ENCODE results near the gene RBMS3.
"Not testable (repeated sequence)": the region's sequence is repeated elsewhere in the genome, so short reads cannot be mapped to it uniquely, and the experiment has no call there.

RBMS3 gene

DNA sequence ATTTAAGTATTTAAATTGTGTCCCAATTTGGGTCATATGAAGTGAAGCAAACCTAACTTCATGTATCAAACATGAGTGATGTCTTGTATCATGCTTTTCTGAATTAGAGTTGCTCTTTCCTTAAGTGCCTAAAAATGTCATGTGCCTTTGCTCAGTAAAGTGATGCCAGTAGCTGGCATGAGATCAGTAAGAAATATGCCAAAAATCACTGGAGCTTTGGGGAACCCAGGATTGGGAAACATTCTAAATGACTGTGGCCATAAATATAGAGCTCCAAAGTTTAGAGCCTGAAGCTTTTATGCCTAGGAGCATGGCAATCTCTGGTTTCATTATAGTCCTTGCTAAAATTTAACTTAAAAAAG, 33.8 kb downstream of the RBMS3 start:
- Mint-ChIP-seq H3K27ac (no peak overlapping the region), H3K4me1 (no peaks in the 10 kb centered on the region)

DNA sequence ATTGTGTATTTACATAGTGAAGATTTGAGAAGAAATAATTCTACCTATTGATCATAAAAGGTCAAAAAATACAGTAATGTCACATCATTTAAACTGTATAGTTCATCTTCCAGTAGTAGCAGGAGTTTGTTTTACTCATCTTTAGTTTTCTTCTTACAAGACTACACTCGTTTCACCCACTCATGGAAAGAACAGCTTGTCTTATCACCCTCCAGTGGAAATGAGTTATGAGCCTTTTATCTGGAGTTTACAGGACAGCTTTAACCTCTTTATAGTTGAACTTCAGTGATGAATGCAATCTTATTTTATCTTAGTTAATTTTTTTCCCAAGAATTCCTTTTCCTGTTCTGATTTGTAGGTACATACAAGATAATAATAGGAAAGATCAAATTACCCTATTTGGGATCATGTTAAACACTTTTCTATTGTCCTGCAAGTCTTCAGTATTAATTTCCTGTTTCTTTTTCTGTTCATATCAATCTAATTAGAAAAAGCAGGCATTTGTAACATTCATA, 36.8 kb downstream of the RBMS3 start:
- Mint-ChIP-seq H3K9me3 (no peaks in the 10 kb centered on the region), H3K4me1 (no peaks in the 10 kb centered on the region), H3K27ac (no peak overlapping the region), H3K36me3 (no peaks in the 10 kb centered on the region), H3K27me3 (no peaks in the 10 kb centered on the region), H3K4me3 (no peak overlapping the region)
- no peak for ATAC-seq

More for the DNA sequence above, 33.8 kb downstream of the RBMS3 start:
- no peak for ATAC-seq
- Mint-ChIP-seq H3K4me3 (no peak overlapping the region), H3K36me3 (no peaks in the 10 kb centered on the region), H3K27me3 (no peaks in the 10 kb centered on the region), H3K9me3 (peaks cover 3% of the 10 kb centered on the region)

DNA sequence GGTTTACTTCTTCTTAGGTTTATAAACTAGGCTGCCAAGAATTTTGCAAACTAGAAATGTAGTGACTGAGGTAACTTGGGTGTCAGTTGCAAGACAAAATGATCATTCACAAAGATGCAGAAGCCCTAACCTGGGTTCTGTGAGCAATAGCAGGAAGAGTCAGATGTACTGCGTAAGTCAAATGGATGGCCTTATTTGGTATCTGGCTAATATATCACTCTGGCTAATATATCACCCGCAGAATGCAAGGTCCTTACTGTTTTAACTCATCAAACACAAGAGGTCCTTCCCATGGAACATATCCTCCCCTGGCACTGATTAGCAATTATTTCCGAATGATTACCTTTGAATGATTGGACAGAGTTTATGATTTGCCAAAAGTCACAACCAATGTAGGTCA, 37.4 kb downstream of the RBMS3 start:
- no peak overlapping the region for H3K4me3 Mint-ChIP-seq
- H3K9me3 Mint-ChIP-seq = no peaks in the 10 kb centered on the region

DNA sequence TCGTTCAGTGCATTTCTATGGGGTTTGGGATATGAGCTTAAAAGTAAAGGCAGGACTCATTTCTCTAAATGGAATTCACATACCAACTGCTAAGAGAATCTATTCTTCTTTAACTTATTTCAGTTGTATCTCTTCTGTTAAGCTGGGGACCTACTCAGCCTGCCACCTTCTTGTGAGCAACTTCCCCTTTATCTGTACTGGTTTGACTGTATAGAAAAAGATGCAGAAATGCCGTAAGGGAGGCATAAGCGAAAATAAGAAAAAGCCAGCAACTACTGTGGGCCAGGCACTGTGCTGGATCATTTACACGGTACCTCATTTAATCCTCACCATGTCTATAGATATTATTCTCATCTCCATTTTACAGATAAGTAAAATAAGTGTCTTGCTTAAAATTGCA, 38.4 kb downstream of the RBMS3 start:
- ATAC-seq = no peak
- Mint-ChIP-seq H3K4me3 (no peak overlapping the region), H3K27ac (no peak overlapping the region)

More for the DNA sequence above, 37.4 kb downstream of the RBMS3 start:
- ATAC-seq = no peak
- H3K4me1 Mint-ChIP-seq = no peaks in the 10 kb centered on the region
- no peaks in the 10 kb centered on the region for H3K27me3 Mint-ChIP-seq
- no peaks in the 10 kb centered on the region for H3K36me3 Mint-ChIP-seq
- H3K27ac Mint-ChIP-seq = no peak overlapping the region

DNA sequence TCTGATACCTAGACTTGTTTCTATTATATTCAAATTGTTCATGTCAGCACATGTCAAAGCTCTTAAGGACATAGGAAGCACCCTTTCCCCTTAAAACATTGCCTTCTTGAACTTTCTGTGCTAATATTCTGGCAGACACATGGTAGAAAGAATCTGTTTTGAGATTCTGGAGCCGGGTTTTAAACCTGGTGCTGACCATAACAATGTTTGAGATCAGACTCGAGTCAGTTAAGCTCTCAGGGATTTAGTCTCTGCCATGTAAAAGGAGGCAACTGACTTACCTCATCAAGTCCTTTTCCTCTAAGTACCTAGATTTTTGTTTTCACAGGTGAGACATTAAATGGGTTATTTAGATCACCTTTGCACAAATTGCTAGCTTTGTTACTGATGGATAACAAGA, 38.9 kb downstream of the RBMS3 start:
- Mint-ChIP-seq H3K27me3 (no peaks in the 10 kb centered on the region), H3K9me3 (peaks cover 4% of the 10 kb centered on the region), H3K4me1 (peaks cover 8% of the 10 kb centered on the region), H3K27ac (no peak overlapping the region), H3K4me3 (no peak overlapping the region), H3K36me3 (no peaks in the 10 kb centered on the region)
- no peak for ATAC-seq

More for the DNA sequence above, 38.4 kb downstream of the RBMS3 start:
- H3K4me1 Mint-ChIP-seq = peaks cover 3% of the 10 kb centered on the region
- H3K9me3 Mint-ChIP-seq = no peaks in the 10 kb centered on the region
- H3K36me3 Mint-ChIP-seq = no peaks in the 10 kb centered on the region
- H3K27me3 Mint-ChIP-seq = no peaks in the 10 kb centered on the region

DNA sequence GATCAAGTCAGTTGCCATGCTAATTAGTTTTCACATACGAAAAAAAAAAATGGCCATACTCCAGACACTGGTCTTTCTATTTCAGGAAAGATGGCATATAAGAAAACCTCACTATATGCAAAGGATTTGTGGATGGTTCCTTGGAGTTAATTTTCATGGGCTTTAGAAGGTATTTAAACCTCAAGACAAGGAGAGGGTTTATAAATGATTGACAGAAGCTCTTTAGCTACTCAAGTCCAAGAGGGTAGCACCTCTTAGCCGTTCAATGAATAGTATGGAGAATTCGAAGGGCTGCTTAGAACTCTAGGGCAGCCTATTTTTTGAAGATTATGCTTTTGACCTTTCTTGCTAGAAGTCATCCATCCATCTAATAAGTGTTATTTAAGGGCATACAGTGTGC, 41.7 kb downstream of the RBMS3 start:
- Mint-ChIP-seq H3K27ac (no peak overlapping the region), H3K4me3 (no peak overlapping the region), H3K9me3 (peaks cover 7% of the 10 kb centered on the region), H3K27me3 (no peaks in the 10 kb centered on the region), H3K4me1 (peaks cover 11% of the 10 kb centered on the region), H3K36me3 (no peaks in the 10 kb centered on the region)
- no peak for ATAC-seq

DNA sequence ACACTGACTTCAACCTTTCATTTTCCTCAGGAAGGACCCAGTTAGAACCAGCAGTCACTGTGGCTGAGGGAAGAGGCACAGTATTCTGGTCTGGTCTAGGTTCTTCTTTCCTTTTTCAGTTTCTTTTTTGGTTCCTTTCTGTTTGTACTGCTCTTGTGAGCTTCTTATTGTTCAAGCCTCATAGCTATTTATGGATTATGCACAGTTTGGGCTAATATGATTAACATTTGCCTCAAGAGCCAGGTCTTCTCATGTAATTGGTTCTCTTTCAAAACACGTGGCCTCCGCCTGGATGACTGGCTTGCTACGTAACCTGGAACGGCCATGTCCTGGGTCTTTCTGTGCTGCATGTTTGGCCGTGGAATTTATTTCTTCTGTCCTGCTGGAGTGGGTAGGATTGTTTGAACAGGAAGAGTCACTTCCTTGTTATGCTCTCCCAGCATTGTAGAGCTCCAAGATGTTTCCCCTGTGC, 43.3 kb downstream of the RBMS3 start:
- peak overlapping the region; percentile 10 for H3K4me3 Mint-ChIP-seq
- no peak overlapping the region for H3K27ac Mint-ChIP-seq
- H3K27me3 Mint-ChIP-seq = no peaks in the 10 kb centered on the region
- no peaks in the 10 kb centered on the region for H3K36me3 Mint-ChIP-seq
- H3K4me1 Mint-ChIP-seq = peaks cover 11% of the 10 kb centered on the region
- H3K9me3 Mint-ChIP-seq = peaks cover 7% of the 10 kb centered on the region
- ATAC-seq = peak; percentile 41

DNA sequence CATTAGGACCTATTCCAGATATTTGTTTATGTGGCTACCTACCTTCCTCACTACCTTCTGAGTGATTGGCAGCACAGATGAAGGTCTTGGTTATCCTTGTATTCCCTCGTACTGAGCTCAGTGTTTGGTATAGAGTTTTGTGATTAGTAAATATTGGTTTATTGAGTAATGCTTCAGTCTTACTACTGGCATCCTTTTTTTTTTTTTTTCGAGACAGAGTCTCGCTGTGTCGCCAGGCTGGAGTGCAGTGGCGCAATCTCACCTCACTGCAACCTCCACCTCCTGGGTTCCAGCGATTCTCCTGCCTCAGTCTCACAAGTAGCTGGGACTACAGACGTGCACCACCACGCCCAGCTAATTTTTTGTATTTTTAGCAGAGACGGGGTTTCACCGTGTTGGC, 45.7 kb downstream of the RBMS3 start:
- not testable (repeated sequence) for H3K27ac Mint-ChIP-seq, H3K4me3 Mint-ChIP-seq, H3K36me3 Mint-ChIP-seq, H3K9me3 Mint-ChIP-seq, ATAC-seq, H3K27me3 Mint-ChIP-seq
- peaks cover 11% of the 10 kb centered on the region for H3K4me1 Mint-ChIP-seq

DNA sequence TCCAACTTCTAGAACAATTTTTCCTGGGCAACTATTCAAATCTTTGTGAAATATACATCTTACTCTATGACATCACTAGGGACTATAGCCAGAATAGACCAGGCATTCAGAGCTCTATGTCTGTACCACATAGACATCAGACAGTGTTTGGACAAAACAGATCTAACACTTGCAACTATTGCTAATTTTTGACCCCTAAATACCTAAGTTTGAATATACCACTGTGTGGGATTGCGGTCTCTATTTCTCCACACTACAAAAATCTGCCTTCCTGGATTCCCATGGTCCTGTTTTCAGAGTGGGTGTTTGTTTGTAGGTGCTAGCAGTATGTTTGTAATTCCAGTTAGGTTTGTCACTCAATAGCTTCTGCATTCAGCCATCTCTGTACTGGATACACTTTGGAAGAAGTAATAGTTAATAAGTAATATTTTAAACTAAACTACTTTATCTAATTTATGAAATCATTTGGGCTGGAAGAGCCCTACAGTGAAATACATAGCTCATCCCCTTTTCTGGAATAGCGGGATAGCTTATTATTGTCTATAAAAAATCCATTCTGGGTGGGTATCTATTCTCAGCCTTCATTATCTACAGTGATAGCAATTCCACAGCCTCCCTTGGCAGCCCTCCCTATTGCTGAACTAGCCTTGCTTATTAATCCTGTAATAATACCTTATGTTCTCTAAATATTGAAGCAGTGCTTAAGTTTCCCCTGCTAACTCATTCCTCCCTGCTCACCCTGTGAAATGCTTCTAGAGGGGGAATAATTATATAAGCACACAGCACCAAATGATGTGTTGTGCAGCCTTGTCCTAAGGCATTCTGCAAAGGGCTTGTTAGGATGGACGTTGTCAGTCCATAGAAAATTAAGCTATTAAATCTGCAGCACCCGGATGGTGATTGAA, 49.4 kb downstream of the RBMS3 start:
- Mint-ChIP-seq H3K36me3 (no peaks in the 10 kb centered on the region), H3K4me1 (no peaks in the 10 kb centered on the region), H3K27me3 (no peaks in the 10 kb centered on the region), H3K27ac (no peak overlapping the region), H3K9me3 (peaks cover 3% of the 10 kb centered on the region), H3K4me3 (no peak overlapping the region)
- no peak for ATAC-seq

DNA sequence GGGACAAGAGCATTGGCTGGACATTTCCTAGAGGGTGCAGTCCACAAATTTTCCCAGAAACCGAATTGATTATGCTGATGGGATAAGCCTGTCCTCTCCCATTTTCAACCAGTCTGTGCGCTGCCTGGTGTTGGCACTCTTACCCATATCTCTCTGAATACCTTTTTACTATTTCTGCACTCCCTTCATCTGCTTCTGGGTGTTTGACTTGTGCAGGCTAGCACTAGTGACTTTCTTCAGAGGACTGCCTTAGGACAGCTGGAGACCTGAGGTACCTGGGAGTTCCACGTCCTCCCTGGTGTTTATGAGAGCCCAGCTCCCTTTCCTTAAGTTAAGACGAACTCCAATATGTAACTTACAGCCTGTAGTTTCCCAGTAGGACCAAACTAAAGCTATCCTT, 50.2 kb downstream of the RBMS3 start:
- no peak overlapping the region for H3K4me3 Mint-ChIP-seq
- no peaks in the 10 kb centered on the region for H3K36me3 Mint-ChIP-seq
- no peak overlapping the region for H3K27ac Mint-ChIP-seq
- no peaks in the 10 kb centered on the region for H3K27me3 Mint-ChIP-seq
- H3K4me1 Mint-ChIP-seq = no peaks in the 10 kb centered on the region
- H3K9me3 Mint-ChIP-seq = peaks cover 2% of the 10 kb centered on the region
- ATAC-seq = no peak

DNA sequence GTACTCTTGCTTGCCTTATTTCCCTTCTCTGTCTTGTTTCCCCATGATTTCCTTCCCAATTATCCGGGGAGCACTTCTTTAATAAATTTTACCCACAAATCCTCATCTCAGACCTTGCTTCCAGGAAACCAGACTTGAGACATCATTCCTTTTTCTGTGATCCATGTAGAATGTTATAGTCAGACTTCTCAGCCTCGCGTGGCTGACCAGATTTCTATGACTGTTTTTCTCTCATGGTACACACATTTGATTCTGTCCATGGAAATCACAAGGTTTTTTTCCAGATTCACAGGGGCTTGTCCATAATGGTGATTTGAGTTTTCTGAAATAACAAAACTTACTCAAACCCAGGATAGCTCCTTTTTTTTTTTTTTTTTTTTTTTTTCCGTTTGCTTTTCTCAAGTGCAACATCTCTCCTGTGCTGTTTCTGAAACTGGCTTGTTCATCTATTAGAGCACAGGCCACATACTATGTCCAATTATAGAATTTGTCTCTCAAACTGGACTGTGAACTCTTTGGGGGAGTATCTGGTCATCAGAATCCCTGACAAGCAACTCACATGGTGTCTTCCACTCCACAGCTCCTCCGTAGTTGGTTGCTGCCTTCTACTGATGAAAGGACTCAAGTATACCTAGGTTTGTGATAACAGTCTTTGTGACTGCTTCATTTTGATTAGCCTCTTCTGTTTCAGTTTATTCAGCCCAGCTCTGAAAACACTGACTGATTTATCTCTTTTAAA, 50.8 kb downstream of the RBMS3 start:
- no peak for ATAC-seq
- Mint-ChIP-seq H3K36me3 (no peaks in the 10 kb centered on the region), H3K27ac (no peak overlapping the region), H3K4me1 (no peaks in the 10 kb centered on the region), H3K4me3 (no peak overlapping the region), H3K27me3 (no peaks in the 10 kb centered on the region), H3K9me3 (no peaks in the 10 kb centered on the region)

DNA sequence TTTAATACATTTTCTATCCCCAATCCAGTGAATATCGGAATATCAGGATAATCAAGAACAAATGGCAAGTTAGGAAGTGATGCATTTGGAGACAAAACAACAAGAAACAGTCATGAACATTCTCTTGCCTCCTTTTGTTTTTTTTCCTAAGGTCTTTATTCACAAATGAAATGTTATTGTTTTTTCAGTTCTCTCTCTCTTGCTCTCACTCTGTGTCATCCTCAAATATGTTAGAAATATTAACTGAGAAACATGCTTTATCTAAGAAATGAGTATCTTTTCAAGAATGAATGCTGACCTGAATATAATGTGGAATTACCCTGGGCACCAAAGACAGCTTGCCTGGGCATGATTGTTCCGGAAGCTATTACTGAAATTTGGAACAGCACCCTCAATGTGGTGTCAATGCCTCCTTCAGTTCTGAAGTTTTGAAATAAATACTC, 51.3 kb downstream of the RBMS3 start:
- no peak overlapping the region for H3K4me3 Mint-ChIP-seq
- H3K27me3 Mint-ChIP-seq = no peaks in the 10 kb centered on the region
- H3K4me1 Mint-ChIP-seq = no peaks in the 10 kb centered on the region
- no peaks in the 10 kb centered on the region for H3K36me3 Mint-ChIP-seq
- H3K27ac Mint-ChIP-seq = no peak overlapping the region
- no peaks in the 10 kb centered on the region for H3K9me3 Mint-ChIP-seq
- no peak for ATAC-seq

DNA sequence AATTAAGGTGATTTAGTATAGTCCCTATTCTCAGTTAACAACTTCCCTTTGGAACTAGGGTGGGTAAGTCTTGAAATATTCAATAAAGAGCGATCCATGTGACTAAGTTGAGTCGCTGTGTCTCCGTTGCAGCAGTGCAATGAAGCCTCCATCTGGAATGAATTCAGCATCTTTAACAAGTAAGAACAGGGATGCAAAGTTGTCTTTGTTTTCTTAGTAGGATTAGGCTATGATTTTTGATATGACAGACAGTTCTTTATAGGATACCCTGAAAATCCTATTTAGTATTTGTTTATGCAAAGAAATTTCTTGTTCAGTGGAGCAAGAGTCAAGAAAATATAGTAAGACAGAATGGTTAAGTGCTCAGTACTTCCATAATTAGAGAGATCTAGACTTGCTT, 52.7 kb downstream of the RBMS3 start:
- no peaks in the 10 kb centered on the region for H3K36me3 Mint-ChIP-seq
- H3K4me1 Mint-ChIP-seq = no peaks in the 10 kb centered on the region
- no peaks in the 10 kb centered on the region for H3K27me3 Mint-ChIP-seq
- ATAC-seq = no peak
- H3K4me3 Mint-ChIP-seq = no peak overlapping the region
- no peak overlapping the region for H3K27ac Mint-ChIP-seq
- H3K9me3 Mint-ChIP-seq = no peaks in the 10 kb centered on the region

DNA sequence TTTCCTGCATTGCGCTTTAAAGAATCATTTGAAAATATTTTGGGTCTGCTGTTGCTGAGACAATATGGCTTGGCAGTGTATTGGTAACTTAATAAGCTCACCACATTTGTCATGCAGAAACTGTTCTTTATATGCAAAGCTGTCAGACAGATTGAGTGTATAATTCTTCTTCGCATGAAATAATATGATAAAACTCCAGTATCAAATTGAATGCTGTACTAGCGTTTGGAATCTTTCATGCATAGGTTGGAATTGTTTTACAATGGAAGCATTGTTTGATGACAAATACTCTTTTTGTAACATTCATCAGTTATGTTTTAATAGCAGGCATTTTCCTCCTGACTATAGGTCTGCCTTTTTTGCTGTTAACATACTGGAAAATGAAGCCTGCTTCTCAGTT, 53.8 kb downstream of the RBMS3 start:
- H3K4me3 Mint-ChIP-seq = no peak overlapping the region
- H3K36me3 Mint-ChIP-seq = no peaks in the 10 kb centered on the region
- H3K9me3 Mint-ChIP-seq = no peaks in the 10 kb centered on the region
- H3K27me3 Mint-ChIP-seq = no peaks in the 10 kb centered on the region
- H3K4me1 Mint-ChIP-seq = no peaks in the 10 kb centered on the region
- H3K27ac Mint-ChIP-seq = no peak overlapping the region
- ATAC-seq = no peak

DNA sequence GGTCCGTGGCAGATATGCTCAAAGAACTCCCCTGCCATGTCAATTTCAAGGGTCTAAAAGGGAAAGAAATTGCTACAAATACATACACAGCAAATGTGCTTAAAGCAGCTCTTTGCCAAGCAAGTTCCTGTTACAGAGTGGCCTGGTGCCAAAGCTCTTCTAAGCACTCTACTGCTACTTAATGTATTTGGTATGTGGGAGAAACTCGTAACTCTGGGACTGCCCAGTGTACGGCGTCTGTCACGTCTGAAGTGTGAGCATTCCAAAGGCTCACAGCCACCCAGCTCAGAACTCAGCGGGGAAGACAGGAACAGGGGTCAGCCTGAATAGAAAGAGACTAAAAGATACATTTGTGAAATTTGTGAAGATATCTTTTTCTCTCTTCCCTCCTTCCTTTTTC, 54.6 kb downstream of the RBMS3 start:
- H3K4me1 Mint-ChIP-seq = no peaks in the 10 kb centered on the region
- H3K36me3 Mint-ChIP-seq = no peaks in the 10 kb centered on the region
- no peaks in the 10 kb centered on the region for H3K27me3 Mint-ChIP-seq
- H3K27ac Mint-ChIP-seq = no peak overlapping the region
- no peak for ATAC-seq
- H3K9me3 Mint-ChIP-seq = no peaks in the 10 kb centered on the region
- H3K4me3 Mint-ChIP-seq = no peak overlapping the region

DNA sequence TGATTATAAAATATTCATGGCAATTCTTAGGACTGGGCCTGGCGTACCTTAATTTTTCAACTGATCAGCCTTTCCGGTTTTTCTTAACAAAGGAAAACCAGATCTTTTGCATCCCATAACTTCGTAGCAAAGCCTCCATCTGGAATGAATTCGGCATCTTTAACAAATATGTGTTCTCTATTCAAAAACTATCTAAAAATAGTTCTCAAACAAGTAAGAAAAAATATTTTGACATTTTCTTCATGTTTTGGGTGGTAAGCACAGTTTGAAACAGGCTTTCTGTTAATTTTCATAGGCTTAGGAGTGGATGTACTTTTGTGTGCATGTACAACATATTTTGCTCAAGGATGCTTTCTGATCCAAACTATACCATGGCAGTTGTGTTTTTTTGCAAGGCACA, 55.1 kb downstream of the RBMS3 start:
- no peak overlapping the region for H3K4me3 Mint-ChIP-seq
- no peaks in the 10 kb centered on the region for H3K9me3 Mint-ChIP-seq
- ATAC-seq = no peak
- no peak overlapping the region for H3K27ac Mint-ChIP-seq
- no peaks in the 10 kb centered on the region for H3K4me1 Mint-ChIP-seq
- no peaks in the 10 kb centered on the region for H3K36me3 Mint-ChIP-seq
- H3K27me3 Mint-ChIP-seq = no peaks in the 10 kb centered on the region
